GM19099 (cell line): ENCODE results near the gene CRB2.

Experiments
- POLR2A ChIP-seq: IDR thresholded peaks from 3 replicates; pipeline ENCODE4 v1.6.1; 2011; ENCODE audit warnings: low read depth; ENCODE audit not compliant: insufficient read length; ENCODE audit errors: extremely low read depth

Gene CRB2

GRCh38 chr9:123355761-123356431, at the start of gene CRB2:
Gene CRB2, plus strand, starts transcription at chr9:123356197. Its CDS starts 64 bp downstream, at chr9:123356261.
- TF ChIP-seq POLR2A: no peak

- no peak for TF ChIP-seq POLR2A
Measured at GRCh38 chr9:123309611-123310010, 46.4 kb upstream of the CRB2 start.

- TF ChIP-seq POLR2A: no peak
Measured at GRCh38 chr9:123310551-123311249, 45.3 kb upstream of the CRB2 start.

GRCh38 chr9:123311250-123311752, 44.7 kb upstream of the CRB2 start:
- no peak for TF ChIP-seq POLR2A

- TF ChIP-seq POLR2A: no peak
Measured at GRCh38 chr9:123312306-123312877, 43.6 kb upstream of the CRB2 start.

GRCh38 chr9:123314617-123315016, 41.4 kb upstream of the CRB2 start:
- TF ChIP-seq POLR2A: no peak

- no peak for TF ChIP-seq POLR2A
Measured at GRCh38 chr9:123315635-123316034, 40.4 kb upstream of the CRB2 start.

- TF ChIP-seq POLR2A: no peak
Measured at GRCh38 chr9:123316053-123316718, 39.8 kb upstream of the CRB2 start.

- TF ChIP-seq POLR2A: no peak
Measured at GRCh38 chr9:123318202-123318601, 37.8 kb upstream of the CRB2 start.

- no peak for TF ChIP-seq POLR2A
Measured at GRCh38 chr9:123318961-123319421, 37.0 kb upstream of the CRB2 start.

GRCh38 chr9:123319541-123320339, 36.3 kb upstream of the CRB2 start:
- TF ChIP-seq POLR2A: no peak

GRCh38 chr9:123320814-123321213, 35.2 kb upstream of the CRB2 start:
- no peak for TF ChIP-seq POLR2A

GRCh38 chr9:123321616-123322272, 34.3 kb upstream of the CRB2 start:
- TF ChIP-seq POLR2A: no peak
